ENCODE measurements around the gene TATDN3.

DNA sequence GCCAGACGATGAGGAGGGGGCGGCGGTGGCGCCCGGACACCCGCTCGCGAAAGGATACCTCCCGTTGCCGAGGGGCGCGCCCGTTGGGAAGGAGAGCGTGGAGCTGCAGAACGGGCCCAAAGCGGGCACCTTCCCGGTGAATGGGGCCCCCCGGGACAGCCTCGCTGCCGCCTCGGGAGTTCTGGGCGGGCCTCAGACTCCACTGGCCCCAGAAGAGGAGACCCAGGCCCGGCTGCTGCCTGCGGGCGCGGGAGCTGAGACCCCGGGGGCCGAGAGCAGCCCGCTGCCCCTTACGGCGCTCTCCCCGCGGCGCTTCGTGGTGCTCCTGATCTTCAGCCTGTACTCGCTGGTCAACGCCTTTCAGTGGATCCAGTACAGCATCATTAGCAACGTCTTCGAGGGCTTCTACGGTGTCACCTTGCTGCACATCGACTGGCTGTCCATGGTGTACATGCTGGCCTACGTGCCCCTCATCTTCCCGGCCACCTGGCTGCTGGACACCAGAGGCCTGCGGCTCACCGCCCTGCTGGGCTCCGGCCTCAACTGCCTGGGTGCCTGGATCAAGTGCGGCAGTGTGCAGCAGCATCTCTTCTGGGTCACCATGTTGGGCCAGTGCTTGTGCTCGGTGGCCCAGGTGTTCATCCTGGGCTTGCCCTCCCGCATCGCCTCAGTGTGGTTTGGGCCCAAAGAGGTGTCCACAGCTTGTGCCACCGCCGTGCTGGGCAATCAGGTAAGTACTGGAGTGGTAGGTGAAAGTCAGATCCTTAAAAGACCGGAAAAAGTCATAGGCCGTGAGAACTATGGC, 67.0 kb downstream of the TATDN3 start:
- TF ChIP-seq, protein P1, sequence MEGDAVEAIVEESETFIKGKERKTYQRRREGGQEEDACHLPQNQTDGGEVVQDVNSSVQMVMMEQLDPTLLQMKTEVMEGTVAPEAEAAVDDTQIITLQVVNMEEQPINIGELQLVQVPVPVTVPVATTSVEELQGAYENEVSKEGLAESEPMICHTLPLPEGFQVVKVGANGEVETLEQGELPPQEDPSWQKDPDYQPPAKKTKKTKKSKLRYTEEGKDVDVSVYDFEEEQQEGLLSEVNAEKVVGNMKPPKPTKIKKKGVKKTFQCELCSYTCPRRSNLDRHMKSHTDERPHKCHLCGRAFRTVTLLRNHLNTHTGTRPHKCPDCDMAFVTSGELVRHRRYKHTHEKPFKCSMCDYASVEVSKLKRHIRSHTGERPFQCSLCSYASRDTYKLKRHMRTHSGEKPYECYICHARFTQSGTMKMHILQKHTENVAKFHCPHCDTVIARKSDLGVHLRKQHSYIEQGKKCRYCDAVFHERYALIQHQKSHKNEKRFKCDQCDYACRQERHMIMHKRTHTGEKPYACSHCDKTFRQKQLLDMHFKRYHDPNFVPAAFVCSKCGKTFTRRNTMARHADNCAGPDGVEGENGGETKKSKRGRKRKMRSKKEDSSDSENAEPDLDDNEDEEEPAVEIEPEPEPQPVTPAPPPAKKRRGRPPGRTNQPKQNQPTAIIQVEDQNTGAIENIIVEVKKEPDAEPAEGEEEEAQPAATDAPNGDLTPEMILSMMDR (conservative IDR thresholded peaks at IDR 0.05 in 1 of 2, IDR thresholded peaks at IDR 0.05 in 1 of 2; ENCODE audit: extremely low read depth in 1 of 2, insufficient read depth in 1 of 2, low read depth in 1 of 2, low read length in 2 of 2), result no peak
- TF ChIP-seq EZH2 (IDR thresholded peaks at IDR 0.05; ENCODE audit: borderline replicate concordance, low read length), result no peak
